ENCODE results near the gene TRIM77. TPM values are rescaled to one million over a fixed set of nuclear protein-coding genes. Genes with fewer than 3 reads are reported as not detected.
"Not testable (repeated sequence)": the region's sequence is repeated elsewhere in the genome, so short reads cannot be mapped to it uniquely, and the experiment has no call there.

Gene TRIM77
- not detected for polyA plus RNA-seq (ENCODE audit: insufficient read length in 4 of 4)

GRCh38 chr11:89709999-89710398 lies at the start of gene TRIM77:
Gene TRIM77 (plus strand): TSS chr11:89710299. CDS start chr11:89710299, 0 bp downstream.
- DNase-seq (ENCODE audit: low read depth in 4 of 4, low spot score in 2 of 4), result not testable (repeated sequence)

- no peak for DNase-seq (ENCODE audit: low read depth in 4 of 4, low spot score in 2 of 4)
These were observed 43.1 kb upstream of the TRIM77 start for GRCh38 chr11:89667001-89667400.

GRCh38 chr11:89668158-89668557 lies 41.9 kb upstream of the TRIM77 start:
- not testable (repeated sequence) for DNase-seq (ENCODE audit: low read depth in 4 of 4, low spot score in 2 of 4)

- not testable (repeated sequence) for DNase-seq (ENCODE audit: low read depth in 4 of 4, low spot score in 2 of 4)
These were observed 40.5 kb upstream of the TRIM77 start for GRCh38 chr11:89669586-89669985.

- DNase-seq (ENCODE audit: low read depth in 4 of 4, low spot score in 2 of 4), result not testable (repeated sequence)
These were observed 40.0 kb upstream of the TRIM77 start for GRCh38 chr11:89669993-89670669.

- DNase-seq (ENCODE audit: low read depth in 4 of 4, low spot score in 2 of 4), result not testable (repeated sequence)
These were observed 37.6 kb upstream of the TRIM77 start for GRCh38 chr11:89672547-89672946.

GRCh38 chr11:89673380-89673779 lies 36.7 kb upstream of the TRIM77 start:
- not testable (repeated sequence) for DNase-seq (ENCODE audit: low read depth in 4 of 4, low spot score in 2 of 4)

GRCh38 chr11:89675383-89675782 lies 34.7 kb upstream of the TRIM77 start:
- DNase-seq (ENCODE audit: low read depth in 4 of 4, low spot score in 2 of 4), result not testable (repeated sequence)

GRCh38 chr11:89675948-89676347 lies 34.2 kb upstream of the TRIM77 start:
- DNase-seq (ENCODE audit: low read depth in 4 of 4, low spot score in 2 of 4), result not testable (repeated sequence)

GRCh38 chr11:89707080-89707479 lies 3.0 kb upstream of the TRIM77 start:
- DNase-seq (ENCODE audit: low read depth in 4 of 4, low spot score in 2 of 4), result not testable (repeated sequence)

GRCh38 chr11:89724866-89725498 lies 14.9 kb downstream of the TRIM77 start:
- not testable (repeated sequence) for DNase-seq (ENCODE audit: low read depth in 4 of 4, low spot score in 2 of 4)

GRCh38 chr11:89730215-89730614 lies 20.1 kb downstream of the TRIM77 start:
- not testable (repeated sequence) for DNase-seq (ENCODE audit: low read depth in 4 of 4, low spot score in 2 of 4)

GRCh38 chr11:89736566-89736965 lies 26.5 kb downstream of the TRIM77 start:
- DNase-seq (ENCODE audit: low read depth in 4 of 4, low spot score in 2 of 4), result no peak

GRCh38 chr11:89737116-89737515 lies 27.0 kb downstream of the TRIM77 start:
- DNase-seq (ENCODE audit: low read depth in 4 of 4, low spot score in 2 of 4), result no peak

- not testable (repeated sequence) for DNase-seq (ENCODE audit: low read depth in 4 of 4, low spot score in 2 of 4)
These were observed 31.3 kb downstream of the TRIM77 start for GRCh38 chr11:89741406-89741805.

- DNase-seq (ENCODE audit: low read depth in 4 of 4, low spot score in 2 of 4), result not testable (repeated sequence)
These were observed 34.1 kb downstream of the TRIM77 start for GRCh38 chr11:89744158-89744557.

GRCh38 chr11:89750822-89751221 lies 40.7 kb downstream of the TRIM77 start:
- not testable (repeated sequence) for DNase-seq (ENCODE audit: low read depth in 4 of 4, low spot score in 2 of 4)

Other genes starting within 250 kb of the TRIM77 start
- 10 to 100 TPM; 33.4 to 52.3 (median 45.3) TPM for gene NOX4, start 218.9 kb upstream of the TRIM77 start, polyA plus RNA-seq (ENCODE audit: insufficient read length in 4 of 4)
- not detected for gene TRIM49, start 98.3 kb downstream of the TRIM77 start, polyA plus RNA-seq (ENCODE audit: insufficient read length in 4 of 4)
- not detected for gene TRIM64B, start 168.2 kb downstream of the TRIM77 start, polyA plus RNA-seq (ENCODE audit: insufficient read length in 4 of 4)
- gene TRIM49D1, start 211.9 kb downstream of the TRIM77 start, polyA plus RNA-seq (ENCODE audit: insufficient read length in 4 of 4), result not detected
- gene TRIM49D2, start 213.8 kb downstream of the TRIM77 start, polyA plus RNA-seq (ENCODE audit: insufficient read length in 4 of 4), result not detected